ENCODE measurements around the gene FFAR1.
"Not testable (repeated sequence)": the region's sequence is repeated elsewhere in the genome, so short reads cannot be mapped to it uniquely, and the experiment has no call there.

FFAR1 gene

GRCh38 chr19:35363001-35363590, 15.4 kb downstream of the FFAR1 start:
- DNase-seq, result no peak

DNA sequence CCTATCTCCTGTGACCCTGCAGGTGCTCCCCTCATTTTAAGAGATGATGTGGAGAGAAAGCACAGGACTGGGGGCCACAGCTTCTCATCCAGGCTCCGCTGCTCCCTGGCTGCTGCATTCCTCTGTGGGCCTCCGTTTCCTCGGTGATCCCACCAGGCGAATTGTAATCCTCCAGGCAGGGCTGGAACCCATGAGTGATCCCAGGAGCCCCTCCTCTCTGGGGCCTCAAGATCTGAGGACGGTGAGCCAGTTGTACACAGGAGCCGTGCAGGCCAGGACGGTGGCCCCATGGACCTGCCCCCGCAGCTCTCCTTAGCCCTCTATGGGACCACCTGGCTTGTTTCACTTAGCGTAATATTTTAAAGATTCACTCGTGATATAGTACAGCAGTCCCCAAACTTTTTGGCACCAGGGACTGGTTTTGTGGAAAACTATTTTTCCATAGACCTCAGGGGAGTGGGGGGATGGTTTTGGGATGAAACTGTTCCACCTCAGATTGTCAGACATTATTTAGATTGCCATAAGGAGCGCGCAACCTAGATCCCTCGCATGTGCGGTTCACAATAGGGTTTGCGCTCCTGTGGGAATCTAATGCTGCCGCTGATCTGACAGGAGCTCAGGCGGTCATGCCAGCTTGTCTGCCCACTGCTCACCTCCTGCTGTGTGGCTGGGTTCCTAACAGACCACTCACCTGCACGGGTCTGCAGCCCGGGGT, 16.2 kb downstream of the FFAR1 start:
- no peak for DNase-seq

GRCh38 chr19:35365303-35365702, 17.6 kb downstream of the FFAR1 start:
- no peak for DNase-seq

- no peak for DNase-seq
These were observed 20.7 kb downstream of the FFAR1 start for GRCh38 chr19:35368378-35368777.

DNA sequence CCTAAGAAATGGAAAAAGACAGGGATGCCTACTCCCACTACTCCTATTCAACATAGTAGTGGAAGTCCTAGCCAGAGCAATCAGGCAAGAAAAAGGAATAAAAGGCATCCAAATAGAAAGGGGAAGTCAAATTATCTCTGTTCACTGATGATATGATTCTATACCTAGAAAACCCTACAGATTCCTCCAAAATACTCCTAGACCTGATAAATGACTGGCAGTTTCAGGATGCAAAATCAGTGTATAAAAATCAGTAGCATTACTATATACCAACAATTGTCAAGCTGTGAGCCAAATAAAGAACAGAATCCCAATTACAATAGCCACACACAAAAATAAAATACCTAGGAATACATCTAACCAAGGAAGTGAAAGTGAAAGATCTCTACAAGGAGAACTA, 21.8 kb downstream of the FFAR1 start:
- no peak for DNase-seq

GRCh38 chr19:35370722-35371121, 23.0 kb downstream of the FFAR1 start, which contains the start of gene GPR42:
Gene GPR42, plus strand, starts transcription at chr19:35371068. Its CDS starts 292 bp downstream, at chr19:35371360.
- DNase-seq, result no peak

DNA sequence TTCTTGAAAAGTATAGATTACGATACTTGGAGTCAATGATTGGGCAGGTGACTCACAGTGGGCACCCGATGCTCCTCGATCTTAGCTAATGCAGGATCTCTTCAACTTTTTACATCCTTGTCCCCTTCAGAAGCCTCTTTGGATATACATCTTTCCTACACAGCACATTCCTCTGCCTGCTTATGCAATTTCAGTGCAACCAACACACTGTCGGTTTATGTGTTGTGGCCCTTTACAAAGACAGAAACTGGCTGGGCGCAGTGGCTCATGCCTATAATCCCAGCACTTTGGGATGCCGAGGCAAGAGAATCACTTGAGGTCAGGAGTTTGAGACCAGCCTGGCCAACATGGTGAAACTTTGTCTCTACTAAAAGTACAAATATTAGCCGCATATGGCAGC, 25.8 kb downstream of the FFAR1 start:
- no peak for DNase-seq

- not testable (repeated sequence) for DNase-seq
These were observed 26.3 kb downstream of the FFAR1 start for GRCh38 chr19:35374031-35374430.

DNA sequence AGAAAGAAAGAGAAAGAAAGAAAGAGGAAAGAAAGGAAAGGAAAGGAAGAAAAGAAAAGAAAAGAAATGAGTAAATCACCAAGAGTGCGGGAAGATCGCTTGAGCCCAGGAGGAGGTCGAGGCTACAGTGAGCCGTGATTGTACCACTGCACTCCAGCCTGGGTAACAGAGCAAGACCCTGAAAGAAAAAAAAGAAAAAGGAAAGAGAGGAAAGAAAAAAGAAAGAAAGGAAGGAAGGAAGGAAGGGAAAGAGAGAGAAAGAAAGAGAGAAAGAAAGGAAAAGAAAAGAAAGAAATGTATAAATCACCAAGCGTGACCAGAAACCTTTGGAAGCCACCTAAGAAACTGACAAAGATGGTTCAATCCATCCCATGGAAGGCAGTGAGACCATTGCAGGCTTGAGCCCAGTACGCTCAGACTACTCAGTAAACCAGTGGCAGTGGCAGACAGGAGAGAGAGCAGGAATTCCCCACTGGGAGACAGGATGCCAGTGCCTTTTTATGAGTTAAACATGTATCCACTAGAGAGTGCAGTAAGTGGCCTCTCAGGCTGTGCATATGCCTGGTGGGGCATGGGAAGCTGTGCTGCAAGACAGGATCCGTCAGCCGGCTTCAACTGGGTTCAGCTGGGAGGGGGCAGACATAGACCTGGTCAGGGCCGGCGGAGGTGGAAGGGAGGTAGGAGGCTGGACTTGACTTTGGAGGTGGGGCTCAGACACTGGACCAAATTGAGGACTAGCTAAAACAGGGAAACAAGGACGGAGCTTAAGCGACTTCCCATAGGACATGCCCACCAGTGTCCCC, 28.0 kb downstream of the FFAR1 start:
- no peak for DNase-seq

DNA sequence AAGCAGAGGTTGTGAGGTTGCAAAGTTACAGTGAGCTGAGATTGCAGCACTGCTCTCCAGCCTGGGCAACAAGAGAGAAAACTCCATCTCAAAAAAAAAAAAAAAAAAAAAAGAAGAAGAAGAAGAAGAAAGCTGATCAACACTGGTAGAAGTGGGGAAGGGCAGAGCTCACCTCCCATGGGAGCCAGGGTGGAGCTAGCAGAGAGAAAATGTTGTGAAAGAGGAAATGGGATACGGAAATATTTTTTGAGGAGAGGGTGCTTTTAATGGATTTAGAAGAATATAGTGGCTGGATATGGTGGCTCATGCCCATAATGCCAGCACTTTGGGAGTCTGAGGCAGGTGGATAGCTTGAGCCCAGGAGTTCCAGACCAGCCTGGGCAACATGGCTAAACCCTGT, 30.0 kb downstream of the FFAR1 start:
- no peak for DNase-seq

DNA sequence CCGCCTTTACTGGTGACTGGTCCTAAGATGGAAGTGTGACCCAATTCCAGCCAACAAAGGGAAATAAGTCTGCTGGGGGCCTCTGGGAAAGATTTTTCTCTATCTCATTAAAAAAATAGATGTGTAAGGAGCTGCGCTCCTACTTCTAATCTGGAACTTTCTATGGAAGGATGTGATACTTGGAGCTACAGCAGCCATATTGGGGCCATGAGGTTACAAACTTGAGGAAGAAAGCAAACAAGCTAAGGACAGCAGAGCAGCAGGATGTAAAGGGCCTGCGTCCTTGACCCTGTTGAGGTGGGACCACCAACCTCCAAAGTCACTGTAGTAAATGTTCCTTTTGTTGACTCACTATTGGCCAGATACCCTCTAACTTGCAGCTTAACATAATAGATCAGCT, 30.7 kb downstream of the FFAR1 start:
- DNase-seq, result no peak

GRCh38 chr19:35379545-35379944, 31.8 kb downstream of the FFAR1 start:
- DNase-seq, result not testable (repeated sequence)

- no peak for DNase-seq
These were observed 32.3 kb downstream of the FFAR1 start for GRCh38 chr19:35379992-35380391.

- no peak for DNase-seq
These were observed 32.9 kb downstream of the FFAR1 start for GRCh38 chr19:35380450-35381124.

DNA sequence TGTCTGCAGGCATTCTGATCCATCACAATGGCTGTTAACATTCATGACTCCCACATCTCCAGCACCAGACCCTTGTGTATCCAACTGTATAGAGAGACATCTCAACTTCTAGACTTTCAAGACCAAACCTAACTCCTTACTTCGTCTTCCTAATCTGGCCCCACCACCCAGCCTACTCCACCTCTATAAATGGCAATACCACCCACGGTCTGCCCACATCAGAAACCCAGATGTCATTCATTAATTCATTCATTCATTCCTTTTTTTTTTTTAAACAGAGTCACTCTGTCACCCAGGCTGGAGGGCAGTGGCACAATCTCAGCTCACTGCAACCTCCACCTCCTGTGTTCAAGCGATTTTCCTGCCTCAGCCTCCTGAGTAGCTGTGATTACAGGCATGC, 33.6 kb downstream of the FFAR1 start:
- DNase-seq, result no peak

- no peak for DNase-seq
These were observed 34.2 kb downstream of the FFAR1 start for GRCh38 chr19:35381926-35382325.

DNA sequence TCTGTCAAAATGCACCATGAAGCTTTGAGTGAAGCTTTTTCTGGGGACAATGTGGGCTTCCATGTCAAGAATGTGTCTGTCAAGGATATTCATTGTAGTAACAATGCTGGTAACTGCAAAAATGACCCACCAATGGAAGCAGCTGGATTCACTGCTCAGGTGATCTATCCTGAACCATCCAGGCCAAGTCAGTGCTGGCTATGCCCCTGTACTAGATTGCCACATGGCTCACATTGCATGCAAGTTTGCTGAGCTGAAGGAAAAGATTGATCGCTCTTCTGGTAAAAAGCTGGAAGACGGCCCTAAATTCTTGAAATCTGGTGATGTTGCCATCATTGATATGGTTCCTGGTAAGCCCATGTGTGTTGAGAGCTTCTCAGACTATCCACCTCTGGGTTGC, 35.8 kb downstream of the FFAR1 start:
- no peak for DNase-seq

GRCh38 chr19:35388277-35389054, 40.8 kb downstream of the FFAR1 start:
- DNase-seq, result no peak

- DNase-seq, result no peak
These were observed 41.6 kb downstream of the FFAR1 start for GRCh38 chr19:35389192-35389861.

GRCh38 chr19:35392742-35393715, 45.3 kb downstream of the FFAR1 start:
- no peak for DNase-seq
